NCI-H748 (cell line): ENCODE results near the gene PPP2R3B.

Experiments
- DNase-seq: peaks from one replicate; lab custom pipeline; 2025; ENCODE audit not compliant: unreplicated experiment; lab: John Stamatoyannopoulos, UW

The PPP2R3B gene

GRCh38 chrX:370963-371745 is 15.6 kb downstream of the PPP2R3B start:
- no peak for DNase-seq

- DNase-seq = no peak
Observed at GRCh38 chrX:370244-370962, 16.3 kb downstream of the PPP2R3B start.

DNA sequence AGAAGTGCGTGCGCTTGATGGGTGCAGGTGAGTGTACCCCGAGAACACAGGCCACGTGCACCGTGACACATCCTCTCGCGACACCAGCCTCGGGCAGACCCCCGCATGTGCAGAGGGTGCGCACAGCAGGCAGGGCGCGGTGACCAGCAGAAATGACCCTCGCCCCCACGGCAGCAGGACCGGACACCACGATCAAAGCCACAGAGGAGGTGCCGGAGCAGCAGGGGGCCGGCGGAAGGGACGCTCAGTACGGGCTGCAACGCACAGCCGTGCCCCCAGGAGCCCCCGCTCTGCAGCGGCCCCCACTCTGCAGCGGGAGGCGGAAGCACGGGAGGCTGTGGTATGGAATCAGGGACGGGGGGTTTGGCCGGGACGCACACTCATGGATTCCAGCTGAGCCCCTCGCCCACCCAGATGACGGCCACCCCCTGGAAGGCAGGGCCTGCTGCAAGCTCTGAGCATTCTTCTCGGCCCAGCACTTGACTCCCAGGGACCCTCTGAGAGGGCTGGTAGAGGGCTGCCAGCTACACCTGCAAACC is 17.1 kb downstream of the PPP2R3B start:
- no peak for DNase-seq

- DNase-seq = no peak
Observed at GRCh38 chrX:368811-369562, 17.7 kb downstream of the PPP2R3B start.

GRCh38 chrX:367866-368265 is 18.8 kb downstream of the PPP2R3B start:
- DNase-seq = no peak

- DNase-seq = no peak
Observed at GRCh38 chrX:367349-367748, 19.4 kb downstream of the PPP2R3B start.

GRCh38 chrX:363621-364375 is 22.9 kb downstream of the PPP2R3B start:
- no peak for DNase-seq

DNA sequence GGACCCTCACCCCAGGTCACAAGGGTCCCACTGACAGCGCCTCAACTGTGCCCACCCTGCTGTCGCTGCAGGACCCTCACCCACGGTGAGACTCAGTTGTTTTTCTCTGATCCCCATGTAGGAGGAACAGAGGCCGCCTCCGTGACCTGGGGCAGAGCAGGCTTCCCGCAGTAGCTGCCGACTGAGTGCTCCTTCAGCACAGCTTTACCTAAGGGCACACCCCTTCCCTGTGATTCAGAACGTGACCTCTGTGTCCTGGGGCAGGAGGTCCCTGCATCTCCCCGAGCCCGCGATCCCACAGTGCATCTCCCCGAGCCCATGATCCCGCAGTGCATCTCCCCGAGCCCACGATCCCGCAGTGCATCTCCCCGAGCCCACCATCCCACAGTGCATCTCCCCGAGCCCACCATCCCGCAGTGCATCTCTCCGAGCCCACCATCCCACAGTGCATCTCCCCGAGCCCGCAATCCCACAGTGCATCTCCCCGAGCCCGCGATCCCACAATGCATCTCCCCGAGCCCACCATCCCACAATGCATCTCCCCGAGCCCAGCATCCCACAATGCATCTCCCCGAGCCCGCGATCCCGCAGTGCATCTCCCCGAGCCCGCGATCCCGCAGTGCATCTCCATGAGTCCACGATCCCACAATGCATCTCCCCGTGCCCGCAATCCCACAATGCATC is 23.6 kb downstream of the PPP2R3B start:
- DNase-seq = no peak

GRCh38 chrX:362351-362750 is 24.4 kb downstream of the PPP2R3B start:
- DNase-seq = no peak

DNA sequence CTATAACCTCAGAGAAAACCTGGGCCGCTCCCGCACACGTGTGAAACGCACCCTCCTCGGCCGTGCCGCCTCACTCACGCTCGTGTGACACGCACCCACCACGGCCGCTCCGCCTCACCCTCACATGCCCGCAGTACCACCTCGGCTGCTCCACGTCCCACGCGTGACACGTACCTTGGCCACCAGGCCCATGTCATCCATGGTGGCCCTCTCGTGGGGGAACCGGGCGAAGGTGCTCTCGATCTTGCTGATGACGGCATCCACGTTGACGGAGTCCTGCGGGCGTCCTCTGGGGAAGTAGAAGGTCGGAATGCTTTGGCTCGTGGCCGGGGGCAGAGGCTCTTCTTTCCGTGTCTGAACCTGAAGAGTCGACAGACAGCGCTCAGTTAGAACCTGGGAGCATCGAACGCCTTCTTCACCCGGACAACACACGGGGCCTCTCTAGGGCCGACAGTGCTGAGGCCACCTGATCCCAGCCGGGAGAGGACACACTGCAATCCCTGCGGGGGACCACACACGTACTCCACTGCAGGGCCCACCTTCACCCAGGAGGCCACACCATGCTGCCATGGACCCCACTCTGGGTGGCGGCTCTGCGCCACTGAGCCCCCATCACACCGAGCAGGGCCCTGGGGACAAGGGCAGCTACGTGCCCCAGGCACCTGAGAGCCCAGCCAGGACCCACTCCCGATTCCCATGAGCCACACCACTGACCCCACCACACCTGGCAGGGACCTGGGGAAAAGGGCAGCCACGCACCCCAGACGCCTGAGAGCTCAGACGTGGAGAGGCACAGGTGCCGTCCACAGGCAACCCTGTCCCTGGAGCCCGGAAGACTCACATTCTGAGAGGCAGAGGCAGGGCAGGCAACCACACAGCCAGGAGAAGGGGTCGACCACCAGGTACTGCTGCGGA is 25.2 kb downstream of the PPP2R3B start:
- no peak for DNase-seq

DNA sequence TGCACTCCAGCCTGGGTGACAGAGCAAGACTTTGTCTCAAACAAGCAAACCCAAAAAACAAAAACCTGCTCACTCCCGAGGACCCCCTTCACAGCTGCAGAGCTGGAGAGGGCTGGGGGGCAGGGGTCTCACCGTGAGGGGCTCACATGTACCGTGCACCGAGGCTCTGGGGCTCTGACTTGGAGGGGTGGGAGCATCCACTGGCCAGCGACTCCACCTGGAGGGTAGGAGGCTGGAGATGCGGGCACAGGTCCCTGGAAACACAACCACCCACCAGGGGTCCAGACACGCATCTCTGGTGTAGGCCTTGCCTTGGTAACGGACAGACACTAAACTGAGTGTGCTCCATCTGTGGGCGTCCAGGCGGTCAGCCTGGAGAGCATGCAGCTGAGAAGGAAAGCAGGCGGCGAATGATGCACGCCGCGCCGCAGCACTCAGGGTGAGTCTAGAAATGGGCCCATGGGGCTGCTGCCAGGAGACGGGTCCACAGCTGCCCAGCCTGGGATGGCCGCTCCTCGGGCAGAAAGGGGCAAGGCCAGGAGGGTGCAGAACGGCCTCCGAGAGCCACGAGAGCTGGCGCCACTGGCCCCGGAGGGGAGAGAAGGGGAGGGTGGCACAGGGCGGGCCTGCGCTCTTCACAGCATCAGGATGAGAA is 26.1 kb downstream of the PPP2R3B start:
- no peak for DNase-seq

- no peak for DNase-seq
Observed at GRCh38 chrX:358651-359143, 28.0 kb downstream of the PPP2R3B start.

GRCh38 chrX:357693-358471 is 28.8 kb downstream of the PPP2R3B start:
- DNase-seq = no peak

GRCh38 chrX:357035-357692 is 29.5 kb downstream of the PPP2R3B start:
- no peak for DNase-seq

DNA sequence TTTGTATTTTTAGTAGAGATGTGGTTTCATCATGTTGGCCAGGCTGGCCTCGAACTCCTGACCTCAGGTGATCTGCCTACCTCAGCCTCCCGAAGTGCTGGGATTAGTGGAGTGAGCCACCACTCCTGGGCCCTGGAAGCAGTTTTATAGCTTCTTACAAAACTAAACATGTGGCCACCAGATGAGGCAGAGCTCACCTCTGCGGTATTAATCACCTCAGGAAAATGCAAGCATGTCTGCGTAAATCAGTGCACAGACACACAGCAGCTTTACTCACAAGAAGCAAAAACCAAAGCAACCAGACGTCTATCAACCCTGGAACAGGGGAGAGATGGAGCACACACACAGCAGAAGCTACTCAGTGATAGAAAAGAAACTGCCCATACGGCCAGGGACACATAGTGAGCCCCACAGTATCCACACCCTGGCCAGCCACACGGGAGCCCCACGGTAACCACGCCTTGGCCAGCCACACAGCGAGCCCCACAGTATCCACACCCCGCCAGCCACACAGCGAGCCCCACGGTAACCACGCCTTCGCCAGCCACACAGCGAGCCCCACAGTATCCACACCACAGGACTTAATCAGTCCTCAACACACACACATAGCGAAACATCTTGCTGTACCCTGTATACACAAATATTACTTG is 30.2 kb downstream of the PPP2R3B start:
- DNase-seq = no peak

- DNase-seq = no peak
Observed at GRCh38 chrX:355329-356050, 31.2 kb downstream of the PPP2R3B start.
